Endothelial cell of umbilical vein (primary cell): ENCODE results near the gene LRRC7.

Experiments
- POLR2A ChIP-seq: IDR thresholded peaks from 2 replicates; pipeline ENCODE4 v1.6.1; 2012; ENCODE audit warnings: low read depth, mild to moderate bottlenecking, control low read depth, low read length
- POLR2AphosphoS5 ChIP-seq: IDR thresholded peaks from 2 replicates; pipeline ENCODE4 v1.6.1; 2012; ENCODE audit warnings: low read depth, mild to moderate bottlenecking, control low read depth, low read length, moderate library complexity; ENCODE audit not compliant: insufficient read depth
- TF ChIP-seq, protein P1 (sequence below): IDR thresholded peaks from 2 replicates; pipeline ENCODE4 v1.6.1; 2011; ENCODE audit not compliant: insufficient read depth, insufficient read length
- TF ChIP-seq, protein P2 (sequence below), 2 donors: IDR thresholded peaks; 1 replicate in 1 of 2; 2 replicates in 1 of 2; pipeline ENCODE4 v1.5.1; 2011; ENCODE audit warnings: low read length in 2 of 2, mild to moderate bottlenecking in 2 of 2, moderate library complexity in 2 of 2, control low read depth in 1 of 2, inconsistent platforms in 1 of 2, low read depth in 1 of 2; ENCODE audit not compliant: insufficient read depth in 1 of 2; ENCODE audit errors: extremely low read depth in 1 of 2

DNA sequence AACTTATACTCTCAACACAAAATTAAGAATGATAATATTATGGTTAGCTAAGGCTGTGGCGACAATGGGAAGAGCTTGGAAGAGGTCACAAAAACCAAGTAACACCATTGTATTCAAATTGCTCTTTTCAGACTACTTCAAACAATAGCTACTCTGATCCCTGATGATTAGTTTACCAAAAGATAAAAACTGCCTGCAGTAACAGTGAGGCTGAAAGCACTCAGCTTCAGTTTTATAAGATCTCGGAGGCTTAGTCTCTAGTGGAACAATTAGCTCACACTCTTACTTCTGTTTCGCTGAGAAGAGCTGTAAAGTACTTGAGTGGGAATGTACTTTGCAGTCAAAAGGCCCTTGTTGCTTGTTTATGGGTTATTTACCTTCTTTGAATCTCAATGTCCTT is 278.5 kb downstream of the LRRC7 start:
- no peak for TF ChIP-seq POLR2AphosphoS5
- TF ChIP-seq, protein P1, sequence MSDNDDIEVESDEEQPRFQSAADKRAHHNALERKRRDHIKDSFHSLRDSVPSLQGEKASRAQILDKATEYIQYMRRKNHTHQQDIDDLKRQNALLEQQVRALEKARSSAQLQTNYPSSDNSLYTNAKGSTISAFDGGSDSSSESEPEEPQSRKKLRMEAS, result no peak
- TF ChIP-seq POLR2A, result no peak
- TF ChIP-seq, protein P2, sequence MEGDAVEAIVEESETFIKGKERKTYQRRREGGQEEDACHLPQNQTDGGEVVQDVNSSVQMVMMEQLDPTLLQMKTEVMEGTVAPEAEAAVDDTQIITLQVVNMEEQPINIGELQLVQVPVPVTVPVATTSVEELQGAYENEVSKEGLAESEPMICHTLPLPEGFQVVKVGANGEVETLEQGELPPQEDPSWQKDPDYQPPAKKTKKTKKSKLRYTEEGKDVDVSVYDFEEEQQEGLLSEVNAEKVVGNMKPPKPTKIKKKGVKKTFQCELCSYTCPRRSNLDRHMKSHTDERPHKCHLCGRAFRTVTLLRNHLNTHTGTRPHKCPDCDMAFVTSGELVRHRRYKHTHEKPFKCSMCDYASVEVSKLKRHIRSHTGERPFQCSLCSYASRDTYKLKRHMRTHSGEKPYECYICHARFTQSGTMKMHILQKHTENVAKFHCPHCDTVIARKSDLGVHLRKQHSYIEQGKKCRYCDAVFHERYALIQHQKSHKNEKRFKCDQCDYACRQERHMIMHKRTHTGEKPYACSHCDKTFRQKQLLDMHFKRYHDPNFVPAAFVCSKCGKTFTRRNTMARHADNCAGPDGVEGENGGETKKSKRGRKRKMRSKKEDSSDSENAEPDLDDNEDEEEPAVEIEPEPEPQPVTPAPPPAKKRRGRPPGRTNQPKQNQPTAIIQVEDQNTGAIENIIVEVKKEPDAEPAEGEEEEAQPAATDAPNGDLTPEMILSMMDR (IDR thresholded peaks at IDR 0.05; ENCODE audit: extremely low read depth in 1 of 2, insufficient read depth in 1 of 2, low read depth in 1 of 2, low read length in 2 of 2), result no peak
